GM23248 (cell line): Measurements from ENCODE around the gene SLC4A11.

Source experiments
- EZH2 ChIP-seq: fragments of 200-600 bp; sonication (generic); IDR thresholded peaks from 2 replicates; pipeline ENCODE4 v1.6.1; 2018; ENCODE audit warnings: antibody characterized with exemption, mild to moderate bottlenecking; ENCODE audit not compliant: insufficient read depth, poor library complexity, severe bottlenecking
- EZH2phosphoT487 ChIP-seq: fragments of 200-600 bp; sonication (generic); IDR thresholded peaks from 2 replicates; pipeline ENCODE4 v1.6.1; 2018; ENCODE audit warnings: antibody characterized with exemption, moderate library complexity, mild to moderate bottlenecking, low read depth; ENCODE audit not compliant: insufficient read depth

GRCh38 chr20:3239867-3240775 lies 1.1 kb upstream of the SLC4A11 start:
- TF ChIP-seq EZH2 (no peak), EZH2phosphoT487 (0 out of 2 replicates have a peak, but pooled peaks have one; percentile 13)
